ENCODE results near the gene C4BPA. TPM values are rescaled to one million over a fixed set of nuclear protein-coding genes. Genes with fewer than 3 reads are reported as not detected.

C4BPA gene
- total RNA-seq, 2 donors from 2014 or later: not detected

GRCh38 chr1:207102659-207103058 lies 1.4 kb upstream of the C4BPA start:
- H3K36me3 Mint-ChIP-seq (ENCODE audit: insufficient read depth in 2 of 2): peaks cover 0 to 13% of the 10 kb centered on the region in 2 donors
- no peak overlapping the region for H3K27ac Mint-ChIP-seq
- no peaks in the 10 kb centered on the region for H3K9me3 Mint-ChIP-seq
- DNase-seq (no peak), ATAC-seq (replicated peaks in 1 of 2) (no peak)
- peaks cover 14% of the 10 kb centered on the region for H3K27me3 Mint-ChIP-seq (ENCODE audit: low read depth)
- no peak overlapping the region for H3K4me3 Mint-ChIP-seq
- H3K4me1 Mint-ChIP-seq (ENCODE audit: low read depth): peaks cover 7% of the 10 kb centered on the region

GRCh38 chr1:207109004-207109403 lies 5.0 kb downstream of the C4BPA start:
- ATAC-seq (replicated peaks in 1 of 2): no peak
- Mint-ChIP-seq H3K27ac (no peak overlapping the region), H3K27me3 (ENCODE audit: low read depth) (peaks cover 10% of the 10 kb centered on the region)

DNA sequence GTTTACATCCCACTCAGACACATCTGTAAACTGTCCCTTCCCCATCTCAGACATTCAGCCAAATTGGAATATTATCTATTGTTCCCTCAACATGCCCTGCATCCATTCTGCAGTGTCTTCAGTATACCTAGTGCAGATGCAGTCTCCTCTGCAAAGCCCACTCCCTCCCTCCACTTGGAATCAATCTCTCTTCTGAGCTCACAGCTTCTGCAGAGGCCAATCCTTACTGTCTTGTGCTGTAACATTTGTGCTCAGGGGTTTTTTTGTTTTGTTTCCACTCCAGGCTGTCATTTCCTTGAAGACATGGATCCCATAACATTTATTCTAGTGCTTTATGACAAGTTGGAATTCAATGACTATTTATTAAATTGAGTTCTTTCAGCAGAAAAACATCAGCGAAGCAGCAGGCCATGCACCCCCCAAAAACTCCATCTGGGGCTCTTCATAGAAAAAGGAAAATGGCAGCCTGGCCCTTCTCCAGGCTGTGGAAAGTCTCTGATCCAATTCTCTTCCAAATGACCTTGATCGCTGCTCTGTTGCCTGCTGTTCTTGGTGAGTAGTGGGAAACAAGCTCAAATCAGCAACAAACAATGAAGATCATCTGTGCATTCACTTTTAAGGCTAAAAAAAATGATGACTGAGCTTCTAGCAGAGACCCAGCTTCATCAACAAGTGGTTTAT lies 8.7 kb downstream of the C4BPA start:
- Mint-ChIP-seq H3K4me3 (no peak overlapping the region), H3K27ac (no peak overlapping the region), H3K4me1 (ENCODE audit: low read depth) (peaks cover 4% of the 10 kb centered on the region), H3K27me3 (ENCODE audit: low read depth) (peaks cover 10% of the 10 kb centered on the region), H3K36me3 (ENCODE audit: insufficient read depth in 2 of 2) (no peaks in the 10 kb centered on the region), H3K9me3 (no peaks in the 10 kb centered on the region)
- no peak for ATAC-seq (replicated peaks in 1 of 2)
- DNase-seq: no peak

More at GRCh38 chr1:207109004-207109403, 5.0 kb downstream of the C4BPA start:
- no peak for DNase-seq
- Mint-ChIP-seq H3K4me3 (no peak overlapping the region), H3K36me3 (ENCODE audit: insufficient read depth in 2 of 2) (no peaks in the 10 kb centered on the region), H3K9me3 (no peaks in the 10 kb centered on the region), H3K4me1 (ENCODE audit: low read depth) (peaks cover 4% of the 10 kb centered on the region)

DNA sequence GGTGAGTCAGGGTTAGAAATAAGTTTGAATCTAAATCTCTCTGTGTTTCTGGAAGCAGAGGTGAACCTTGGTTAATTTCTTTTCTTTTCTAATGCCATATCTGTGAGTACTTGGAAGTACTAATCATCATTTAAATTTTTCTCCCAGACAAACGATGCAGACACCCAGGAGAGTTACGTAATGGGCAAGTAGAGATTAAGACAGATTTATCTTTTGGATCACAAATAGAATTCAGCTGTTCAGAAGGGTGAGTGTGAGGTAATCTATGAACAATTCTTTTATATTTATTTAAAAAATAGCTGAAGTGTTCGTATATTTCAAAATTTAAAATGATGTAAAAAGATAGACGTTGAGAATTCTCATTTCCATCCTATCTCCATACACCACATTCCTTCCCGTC lies 11.2 kb downstream of the C4BPA start:
- DNase-seq (no peak), ATAC-seq (replicated peaks in 1 of 2) (no peak)
- Mint-ChIP-seq H3K4me3 (no peak overlapping the region), H3K4me1 (ENCODE audit: low read depth) (no peaks in the 10 kb centered on the region), H3K27me3 (ENCODE audit: low read depth) (peaks cover under 1% of the 10 kb centered on the region), H3K27ac (no peak overlapping the region), H3K9me3 (no peaks in the 10 kb centered on the region), H3K36me3 (ENCODE audit: insufficient read depth in 2 of 2) (no peaks in the 10 kb centered on the region)

GRCh38 chr1:207124389-207124788 lies 20.4 kb downstream of the C4BPA start:
- H3K27ac Mint-ChIP-seq: no peak overlapping the region
- DNase-seq: no peak
- H3K36me3 Mint-ChIP-seq (ENCODE audit: insufficient read depth in 2 of 2): peaks cover 12% of the 10 kb centered on the region in 2 donors
- H3K4me3 Mint-ChIP-seq: no peak overlapping the region
- peaks cover 9 to 14% of the 10 kb centered on the region in 2 donors for H3K9me3 Mint-ChIP-seq
- ATAC-seq (replicated peaks in 1 of 2): no peak
- no peaks in the 10 kb centered on the region for H3K4me1 Mint-ChIP-seq (ENCODE audit: low read depth)
- no peaks in the 10 kb centered on the region for H3K27me3 Mint-ChIP-seq (ENCODE audit: low read depth)

DNA sequence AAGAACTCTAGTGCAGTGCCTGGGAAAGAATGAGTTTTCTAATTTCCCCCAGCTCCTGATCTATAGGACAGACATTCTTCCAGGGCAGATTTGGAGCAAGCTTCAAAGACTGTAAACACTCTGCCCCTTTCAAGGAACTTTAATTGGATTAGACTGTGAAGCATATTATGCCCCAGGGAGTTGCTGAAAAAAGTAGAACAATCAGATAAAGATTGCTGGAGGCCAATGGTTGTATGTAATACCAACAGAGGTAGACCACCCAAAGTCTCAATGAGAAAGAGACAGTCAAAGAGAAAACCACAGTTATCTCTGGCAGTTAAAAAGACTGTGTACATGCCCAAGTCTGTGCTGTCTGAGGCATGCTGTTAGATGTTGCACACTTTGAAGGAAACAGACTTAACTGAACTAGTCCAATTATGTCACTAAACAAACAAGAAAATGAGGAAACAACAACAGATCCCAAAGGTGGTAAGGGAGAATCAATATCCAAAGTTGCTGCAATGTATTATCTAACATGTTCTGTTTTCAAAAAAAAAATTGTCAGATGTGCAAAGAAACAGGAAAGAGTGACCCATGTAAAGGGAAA lies 24.4 kb downstream of the C4BPA start:
- H3K9me3 Mint-ChIP-seq: peaks cover 15 to 17% of the 10 kb centered on the region in 2 donors
- H3K4me3 Mint-ChIP-seq: no peak overlapping the region
- peaks cover 12 to 16% of the 10 kb centered on the region in 2 donors for H3K36me3 Mint-ChIP-seq (ENCODE audit: insufficient read depth in 2 of 2)
- H3K4me1 Mint-ChIP-seq (ENCODE audit: low read depth): no peaks in the 10 kb centered on the region
- H3K27ac Mint-ChIP-seq: no peak overlapping the region
- DNase-seq (no peak), ATAC-seq (replicated peaks in 1 of 2) (no peak)
- H3K27me3 Mint-ChIP-seq (ENCODE audit: low read depth): no peaks in the 10 kb centered on the region

DNA sequence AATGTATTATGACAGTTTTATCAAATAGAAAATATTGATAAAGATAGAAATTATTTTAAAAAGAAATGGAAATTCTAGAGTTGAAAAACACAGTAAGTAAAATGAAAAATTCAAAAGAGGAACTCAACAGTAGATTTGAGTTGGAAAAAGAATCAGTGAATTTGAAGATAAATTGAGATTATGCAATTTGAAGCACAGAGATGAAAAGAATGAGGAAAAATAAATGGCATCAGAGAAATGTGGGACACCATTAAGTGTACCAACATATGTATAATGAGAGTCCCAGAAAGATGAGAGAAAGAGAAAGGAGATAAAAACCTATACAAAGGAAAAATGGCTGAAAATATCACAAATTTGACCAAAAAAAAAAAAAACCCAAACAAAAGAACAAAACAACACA lies 25.0 kb downstream of the C4BPA start:
- Mint-ChIP-seq H3K27ac (no peak overlapping the region), H3K4me1 (ENCODE audit: low read depth) (no peaks in the 10 kb centered on the region), H3K36me3 (ENCODE audit: insufficient read depth in 2 of 2) (peaks cover 12 to 16% of the 10 kb centered on the region in 2 donors), H3K9me3 (peaks cover 15 to 17% of the 10 kb centered on the region in 2 donors), H3K27me3 (ENCODE audit: low read depth) (no peaks in the 10 kb centered on the region), H3K4me3 (no peak overlapping the region)
- DNase-seq: no peak
- ATAC-seq (replicated peaks in 1 of 2): no peak

- no peaks in the 10 kb centered on the region for H3K4me1 Mint-ChIP-seq (ENCODE audit: low read depth)
- H3K9me3 Mint-ChIP-seq: peaks cover 15 to 17% of the 10 kb centered on the region in 2 donors
- H3K27ac Mint-ChIP-seq: no peak overlapping the region
- no peak overlapping the region for H3K4me3 Mint-ChIP-seq
- DNase-seq: no peak
- no peak for ATAC-seq (replicated peaks in 1 of 2)
- H3K36me3 Mint-ChIP-seq (ENCODE audit: insufficient read depth in 2 of 2): peaks cover 12 to 16% of the 10 kb centered on the region in 2 donors
- no peaks in the 10 kb centered on the region for H3K27me3 Mint-ChIP-seq (ENCODE audit: low read depth)
Measured at GRCh38 chr1:207130252-207131036, 26.4 kb downstream of the C4BPA start.

GRCh38 chr1:207131163-207131562 lies 27.1 kb downstream of the C4BPA start:
- Mint-ChIP-seq H3K36me3 (ENCODE audit: insufficient read depth in 2 of 2) (peaks cover 12 to 16% of the 10 kb centered on the region in 2 donors), H3K27me3 (ENCODE audit: low read depth) (no peaks in the 10 kb centered on the region), H3K4me1 (ENCODE audit: low read depth) (no peaks in the 10 kb centered on the region), H3K4me3 (no peak overlapping the region), H3K9me3 (peaks cover 14 to 15% of the 10 kb centered on the region in 2 donors), H3K27ac (no peak overlapping the region)
- ATAC-seq (replicated peaks in 1 of 2) (no peak), DNase-seq (no peak)

DNA sequence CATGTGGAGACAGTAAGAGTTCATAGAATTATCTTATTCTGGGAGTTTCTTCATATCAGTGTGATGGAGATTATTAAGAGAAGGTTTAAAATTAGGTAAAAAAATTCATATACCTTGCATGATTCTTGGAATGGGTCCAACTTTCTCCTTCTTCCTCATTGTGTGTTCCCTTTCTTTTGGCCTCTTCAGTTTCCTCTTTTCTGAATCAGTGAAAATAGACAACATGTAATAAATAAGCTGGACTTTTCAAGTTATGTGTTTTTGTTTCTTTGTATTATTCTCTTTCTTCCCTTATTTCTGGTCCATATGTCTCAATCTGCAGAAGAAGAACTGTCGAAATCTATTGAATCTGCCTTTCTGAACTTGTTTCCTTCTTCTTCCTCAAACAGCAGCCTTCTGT lies 30.5 kb downstream of the C4BPA start:
- Mint-ChIP-seq H3K36me3 (ENCODE audit: insufficient read depth in 2 of 2) (peaks cover 0 to 4% of the 10 kb centered on the region in 2 donors), H3K27ac (no peak overlapping the region), H3K4me3 (no peak overlapping the region), H3K4me1 (ENCODE audit: low read depth) (no peaks in the 10 kb centered on the region), H3K27me3 (ENCODE audit: low read depth) (no peaks in the 10 kb centered on the region), H3K9me3 (peaks cover 2 to 5% of the 10 kb centered on the region in 2 donors)
- ATAC-seq (replicated peaks in 1 of 2) (no peak), DNase-seq (no peak)

- ATAC-seq (replicated peaks in 1 of 2): no peak
- Mint-ChIP-seq H3K9me3 (no peaks in the 10 kb centered on the region), H3K4me1 (ENCODE audit: low read depth) (peaks cover 4% of the 10 kb centered on the region), H3K4me3 (no peak overlapping the region), H3K36me3 (ENCODE audit: insufficient read depth in 2 of 2) (no peaks in the 10 kb centered on the region), H3K27ac (no peak overlapping the region), H3K27me3 (ENCODE audit: low read depth) (no peaks in the 10 kb centered on the region)
- no peak for DNase-seq
Measured at GRCh38 chr1:207139616-207140015, 35.6 kb downstream of the C4BPA start.

DNA sequence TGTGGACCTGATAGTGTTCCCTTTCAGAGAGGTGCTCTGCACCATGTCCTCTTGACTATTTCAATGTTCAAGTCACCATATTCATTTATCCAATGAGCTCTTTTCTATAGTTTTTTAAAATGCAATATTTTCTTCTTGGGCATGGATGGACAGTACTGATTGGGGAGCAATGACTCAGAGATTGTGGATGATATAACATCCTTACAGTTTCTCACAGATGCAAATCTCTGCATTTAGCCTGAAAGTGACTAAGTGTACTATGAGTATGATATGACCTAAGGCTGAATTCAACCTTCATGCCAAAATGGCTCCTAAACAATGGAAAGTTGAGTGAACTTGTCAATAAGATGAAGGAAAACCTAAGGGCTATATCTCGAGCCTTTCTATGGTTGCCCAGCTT lies 36.5 kb downstream of the C4BPA start:
- Mint-ChIP-seq H3K27me3 (ENCODE audit: low read depth) (no peaks in the 10 kb centered on the region), H3K4me3 (no peak overlapping the region), H3K4me1 (ENCODE audit: low read depth) (peaks cover 4% of the 10 kb centered on the region), H3K36me3 (ENCODE audit: insufficient read depth in 2 of 2) (no peaks in the 10 kb centered on the region), H3K27ac (no peak overlapping the region), H3K9me3 (no peaks in the 10 kb centered on the region)
- ATAC-seq (replicated peaks in 1 of 2) (no peak), DNase-seq (no peak)

DNA sequence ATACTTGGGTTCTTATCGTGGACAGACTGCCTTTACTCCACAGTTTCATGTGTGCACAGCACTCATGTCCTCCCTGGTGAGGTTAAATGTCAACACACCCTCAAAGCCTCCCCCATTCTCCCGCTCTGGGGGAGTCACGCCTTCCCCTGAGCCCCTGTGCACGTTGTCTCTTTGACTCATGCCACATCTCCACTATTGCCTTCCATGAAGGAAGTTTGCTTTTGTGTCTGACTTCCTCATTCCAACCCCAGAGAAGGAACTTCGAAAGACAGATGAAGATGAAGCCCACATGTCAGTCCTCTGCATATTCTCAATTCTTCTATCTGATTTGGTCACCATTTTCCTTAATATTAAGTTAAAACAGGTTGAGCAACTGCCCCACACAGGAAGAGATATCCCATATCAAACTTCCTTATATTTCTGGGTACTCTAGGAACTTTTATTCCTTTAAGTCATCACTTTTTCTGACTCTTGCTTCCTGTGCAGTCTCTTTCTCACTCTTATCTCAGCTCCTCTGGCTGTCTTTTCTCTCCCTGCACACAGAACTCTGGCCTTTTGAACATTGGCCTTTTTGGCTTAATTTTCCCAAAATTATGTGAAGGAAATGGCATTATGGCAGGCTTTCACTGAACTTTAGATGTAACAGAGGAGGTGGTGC lies 41.5 kb downstream of the C4BPA start:
- Mint-ChIP-seq H3K9me3 (peaks cover 3% of the 10 kb centered on the region in 2 donors), H3K27me3 (ENCODE audit: low read depth) (no peaks in the 10 kb centered on the region), H3K27ac (no peak overlapping the region), H3K4me1 (ENCODE audit: low read depth) (peaks cover 3% of the 10 kb centered on the region), H3K36me3 (ENCODE audit: insufficient read depth in 2 of 2) (no peaks in the 10 kb centered on the region), H3K4me3 (no peak overlapping the region)
- DNase-seq (no peak), ATAC-seq (replicated peaks in 1 of 2) (no peak)

All from activated T-cell treated with anti-CD3 and anti-CD28 coated beads, Interleukin-2, amount 50 U/mL, for 72 hours (primary cell).